ENCODE data around the gene AGAP1.

The AGAP1 gene

GRCh38 chr2:235877275-235877802 lies 383.5 kb downstream of the AGAP1 start:
- Histone ChIP-seq H3K4me1 (ENCODE audit: control insufficient read depth, insufficient read depth, low read length) (no peaks in the 10 kb centered on the region), H3K9me3 (ENCODE audit: control insufficient read depth, low read length) (no peaks in the 10 kb centered on the region), H3K36me3 (ENCODE audit: control insufficient read depth, insufficient read depth, low read length) (no peaks in the 10 kb centered on the region), H3K27ac (ENCODE audit: insufficient read depth, low read depth, low read length, poor library complexity, severe bottlenecking) (no peak overlapping the region), H3K27me3 (ENCODE audit: control insufficient read depth, insufficient read depth, low read length, poor library complexity, severe bottlenecking) (no peaks in the 10 kb centered on the region), H3K4me3 (ENCODE audit: insufficient read depth, low read depth, low read length) (no peak overlapping the region)
- 77 to 80% methylated on average over 13 to 15 of the region's 15 CpGs for WGBS, 2 experiments

GRCh38 chr2:235879116-235879515 lies 385.3 kb downstream of the AGAP1 start:
- no peak overlapping the region for H3K27ac ChIP-seq (ENCODE audit: insufficient read depth, low read depth, low read length, poor library complexity, severe bottlenecking)
- no peaks in the 10 kb centered on the region for H3K27me3 ChIP-seq (ENCODE audit: control insufficient read depth, insufficient read depth, low read length, poor library complexity, severe bottlenecking)
- H3K36me3 ChIP-seq (ENCODE audit: control insufficient read depth, insufficient read depth, low read length), result no peaks in the 10 kb centered on the region
- H3K4me1 ChIP-seq (ENCODE audit: control insufficient read depth, insufficient read depth, low read length), result no peaks in the 10 kb centered on the region
- H3K4me3 ChIP-seq (ENCODE audit: insufficient read depth, low read depth, low read length), result no peak overlapping the region
- no peaks in the 10 kb centered on the region for H3K9me3 ChIP-seq (ENCODE audit: control insufficient read depth, low read length)
- WGBS, 2 experiments, result 94 to 96% methylated on average over 6 to 7 of the region's 7 CpGs

GRCh38 chr2:235883675-235884074 lies 389.8 kb downstream of the AGAP1 start:
- Histone ChIP-seq H3K27me3 (ENCODE audit: control insufficient read depth, insufficient read depth, low read length, poor library complexity, severe bottlenecking) (no peaks in the 10 kb centered on the region), H3K36me3 (ENCODE audit: control insufficient read depth, insufficient read depth, low read length) (no peaks in the 10 kb centered on the region), H3K4me1 (ENCODE audit: control insufficient read depth, insufficient read depth, low read length) (no peaks in the 10 kb centered on the region), H3K27ac (ENCODE audit: insufficient read depth, low read depth, low read length, poor library complexity, severe bottlenecking) (no peak overlapping the region), H3K9me3 (ENCODE audit: control insufficient read depth, low read length) (no peaks in the 10 kb centered on the region), H3K4me3 (ENCODE audit: insufficient read depth, low read depth, low read length) (no peak overlapping the region)
- 83 to 92% methylated on average over 1 of the region's 3 CpGs for WGBS, 2 experiments

- H3K27me3 ChIP-seq (ENCODE audit: control insufficient read depth, insufficient read depth, low read length, poor library complexity, severe bottlenecking), result no peaks in the 10 kb centered on the region
- H3K27ac ChIP-seq (ENCODE audit: insufficient read depth, low read depth, low read length, poor library complexity, severe bottlenecking), result no peak overlapping the region
- H3K36me3 ChIP-seq (ENCODE audit: control insufficient read depth, insufficient read depth, low read length), result no peaks in the 10 kb centered on the region
- H3K4me1 ChIP-seq (ENCODE audit: control insufficient read depth, insufficient read depth, low read length), result no peaks in the 10 kb centered on the region
- WGBS, 2 experiments, result 92 to 93% methylated on average over 5 of the region's 5 CpGs
- no peak overlapping the region for H3K4me3 ChIP-seq (ENCODE audit: insufficient read depth, low read depth, low read length)
- H3K9me3 ChIP-seq (ENCODE audit: control insufficient read depth, low read length), result no peaks in the 10 kb centered on the region
Observed at GRCh38 chr2:235889302-235889630, 395.4 kb downstream of the AGAP1 start.

- H3K36me3 ChIP-seq (ENCODE audit: control insufficient read depth, insufficient read depth, low read length), result no peaks in the 10 kb centered on the region
- WGBS, 2 experiments, result 94 to 95% methylated on average over 27 of the region's 27 CpGs
- no peaks in the 10 kb centered on the region for H3K4me1 ChIP-seq (ENCODE audit: control insufficient read depth, insufficient read depth, low read length)
- H3K27ac ChIP-seq (ENCODE audit: insufficient read depth, low read depth, low read length, poor library complexity, severe bottlenecking), result no peak overlapping the region
- H3K9me3 ChIP-seq (ENCODE audit: control insufficient read depth, low read length), result no peaks in the 10 kb centered on the region
- no peaks in the 10 kb centered on the region for H3K27me3 ChIP-seq (ENCODE audit: control insufficient read depth, insufficient read depth, low read length, poor library complexity, severe bottlenecking)
- H3K4me3 ChIP-seq (ENCODE audit: insufficient read depth, low read depth, low read length), result no peak overlapping the region
Observed at GRCh38 chr2:235893129-235893698, 399.4 kb downstream of the AGAP1 start.

- WGBS, 2 experiments, result 92 to 94% methylated on average over 10 of the region's 10 CpGs
- Histone ChIP-seq H3K4me3 (ENCODE audit: insufficient read depth, low read depth, low read length) (no peak overlapping the region), H3K36me3 (ENCODE audit: control insufficient read depth, insufficient read depth, low read length) (no peaks in the 10 kb centered on the region), H3K9me3 (ENCODE audit: control insufficient read depth, low read length) (no peaks in the 10 kb centered on the region), H3K27ac (ENCODE audit: insufficient read depth, low read depth, low read length, poor library complexity, severe bottlenecking) (no peak overlapping the region), H3K4me1 (ENCODE audit: control insufficient read depth, insufficient read depth, low read length) (no peaks in the 10 kb centered on the region), H3K27me3 (ENCODE audit: control insufficient read depth, insufficient read depth, low read length, poor library complexity, severe bottlenecking) (no peaks in the 10 kb centered on the region)
Observed at GRCh38 chr2:235894839-235895238, 401.0 kb downstream of the AGAP1 start.

- 91 to 95% methylated on average over 2 of the region's 2 CpGs for WGBS, 2 experiments
- Histone ChIP-seq H3K4me1 (ENCODE audit: control insufficient read depth, insufficient read depth, low read length) (no peaks in the 10 kb centered on the region), H3K27ac (ENCODE audit: insufficient read depth, low read depth, low read length, poor library complexity, severe bottlenecking) (no peak overlapping the region)
Observed at GRCh38 chr2:235896061-235896460, 402.2 kb downstream of the AGAP1 start.

GRCh38 chr2:235897992-235898391 lies 404.1 kb downstream of the AGAP1 start:
- no peaks in the 10 kb centered on the region for H3K9me3 ChIP-seq (ENCODE audit: control insufficient read depth, low read length)
- no peak overlapping the region for H3K27ac ChIP-seq (ENCODE audit: insufficient read depth, low read depth, low read length, poor library complexity, severe bottlenecking)
- no peaks in the 10 kb centered on the region for H3K27me3 ChIP-seq (ENCODE audit: control insufficient read depth, insufficient read depth, low read length, poor library complexity, severe bottlenecking)
- no peaks in the 10 kb centered on the region for H3K4me1 ChIP-seq (ENCODE audit: control insufficient read depth, insufficient read depth, low read length)
- WGBS, 2 experiments, result 77 to 80% methylated on average over 7 to 8 of the region's 8 CpGs
- no peaks in the 10 kb centered on the region for H3K36me3 ChIP-seq (ENCODE audit: control insufficient read depth, insufficient read depth, low read length)
- H3K4me3 ChIP-seq (ENCODE audit: insufficient read depth, low read depth, low read length), result no peak overlapping the region

More at GRCh38 chr2:235896061-235896460, 402.2 kb downstream of the AGAP1 start:
- Histone ChIP-seq H3K36me3 (ENCODE audit: control insufficient read depth, insufficient read depth, low read length) (no peaks in the 10 kb centered on the region), H3K27me3 (ENCODE audit: control insufficient read depth, insufficient read depth, low read length, poor library complexity, severe bottlenecking) (no peaks in the 10 kb centered on the region), H3K4me3 (ENCODE audit: insufficient read depth, low read depth, low read length) (no peak overlapping the region), H3K9me3 (ENCODE audit: control insufficient read depth, low read length) (no peaks in the 10 kb centered on the region)

- Histone ChIP-seq H3K4me3 (ENCODE audit: insufficient read depth, low read depth, low read length) (no peak overlapping the region), H3K4me1 (ENCODE audit: control insufficient read depth, insufficient read depth, low read length) (no peaks in the 10 kb centered on the region), H3K9me3 (ENCODE audit: control insufficient read depth, low read length) (no peaks in the 10 kb centered on the region), H3K27ac (ENCODE audit: insufficient read depth, low read depth, low read length, poor library complexity, severe bottlenecking) (no peak overlapping the region), H3K27me3 (ENCODE audit: control insufficient read depth, insufficient read depth, low read length, poor library complexity, severe bottlenecking) (no peaks in the 10 kb centered on the region), H3K36me3 (ENCODE audit: control insufficient read depth, insufficient read depth, low read length) (no peaks in the 10 kb centered on the region)
- WGBS, 2 experiments, result 94 to 95% methylated on average over 4 of the region's 4 CpGs
Observed at GRCh38 chr2:235898766-235899165, 404.9 kb downstream of the AGAP1 start.

- H3K27ac ChIP-seq (ENCODE audit: insufficient read depth, low read depth, low read length, poor library complexity, severe bottlenecking), result no peak overlapping the region
- no peaks in the 10 kb centered on the region for H3K27me3 ChIP-seq (ENCODE audit: control insufficient read depth, insufficient read depth, low read length, poor library complexity, severe bottlenecking)
- no peaks in the 10 kb centered on the region for H3K9me3 ChIP-seq (ENCODE audit: control insufficient read depth, low read length)
- H3K4me1 ChIP-seq (ENCODE audit: control insufficient read depth, insufficient read depth, low read length), result no peaks in the 10 kb centered on the region
- H3K4me3 ChIP-seq (ENCODE audit: insufficient read depth, low read depth, low read length), result no peak overlapping the region
- 91 to 96% methylated on average over 1 of the region's 1 CpG for WGBS, 2 experiments
- H3K36me3 ChIP-seq (ENCODE audit: control insufficient read depth, insufficient read depth, low read length), result no peaks in the 10 kb centered on the region
Observed at GRCh38 chr2:235900631-235901030, 406.8 kb downstream of the AGAP1 start.

GRCh38 chr2:235901243-235901642 lies 407.4 kb downstream of the AGAP1 start:
- no peaks in the 10 kb centered on the region for H3K9me3 ChIP-seq (ENCODE audit: control insufficient read depth, low read length)
- no peaks in the 10 kb centered on the region for H3K27me3 ChIP-seq (ENCODE audit: control insufficient read depth, insufficient read depth, low read length, poor library complexity, severe bottlenecking)
- no peak overlapping the region for H3K4me3 ChIP-seq (ENCODE audit: insufficient read depth, low read depth, low read length)
- 91 to 92% methylated on average over 1 of the region's 1 CpG for WGBS, 2 experiments
- no peaks in the 10 kb centered on the region for H3K36me3 ChIP-seq (ENCODE audit: control insufficient read depth, insufficient read depth, low read length)
- H3K4me1 ChIP-seq (ENCODE audit: control insufficient read depth, insufficient read depth, low read length), result no peaks in the 10 kb centered on the region
- H3K27ac ChIP-seq (ENCODE audit: insufficient read depth, low read depth, low read length, poor library complexity, severe bottlenecking), result no peak overlapping the region
